Measurements from ENCODE around the gene FAM222A.

Gene FAM222A

DNA sequence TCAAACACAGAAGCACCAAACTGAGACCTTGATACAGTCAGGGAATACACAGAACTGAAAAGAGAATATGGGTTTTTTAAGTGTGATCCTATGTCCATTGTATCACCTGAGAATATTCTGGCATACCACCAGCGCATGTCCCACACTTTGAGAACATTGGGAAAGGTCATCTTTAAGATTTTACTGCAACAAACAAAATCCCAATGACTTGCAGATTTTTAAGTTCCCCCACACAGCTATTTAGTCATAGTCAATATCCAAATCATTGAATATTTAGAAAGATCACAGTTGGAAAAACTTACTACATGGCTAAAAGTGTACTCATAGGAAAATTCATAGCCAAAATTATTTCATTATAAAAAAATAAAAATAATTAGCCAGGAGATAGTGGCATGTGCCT, 65.1 kb downstream of the FAM222A start:
- no peak for DNase-seq

DNA sequence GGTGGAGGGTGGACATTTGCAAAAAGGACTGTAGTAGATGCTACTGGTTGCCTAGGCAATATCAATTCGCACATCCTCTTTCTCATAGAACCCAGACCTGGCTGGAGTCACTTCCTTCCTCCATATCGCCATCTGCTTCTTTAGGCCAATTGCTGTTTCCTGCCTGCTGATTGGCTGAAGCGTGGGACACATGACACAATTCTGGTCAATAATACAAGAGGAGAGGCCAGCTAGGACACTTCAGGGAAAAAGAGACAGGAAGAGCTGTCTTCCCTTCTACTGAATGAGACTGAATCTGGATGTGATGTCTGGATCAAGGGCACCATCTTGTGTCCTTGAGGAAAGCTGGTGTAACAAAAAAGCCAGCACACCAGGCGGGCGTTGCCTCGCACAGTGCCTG, 65.8 kb downstream of the FAM222A start:
- no peak for DNase-seq

- no peak for DNase-seq
These were observed 68.2 kb downstream of the FAM222A start for GRCh38 chr12:109781668-109782325.

DNA sequence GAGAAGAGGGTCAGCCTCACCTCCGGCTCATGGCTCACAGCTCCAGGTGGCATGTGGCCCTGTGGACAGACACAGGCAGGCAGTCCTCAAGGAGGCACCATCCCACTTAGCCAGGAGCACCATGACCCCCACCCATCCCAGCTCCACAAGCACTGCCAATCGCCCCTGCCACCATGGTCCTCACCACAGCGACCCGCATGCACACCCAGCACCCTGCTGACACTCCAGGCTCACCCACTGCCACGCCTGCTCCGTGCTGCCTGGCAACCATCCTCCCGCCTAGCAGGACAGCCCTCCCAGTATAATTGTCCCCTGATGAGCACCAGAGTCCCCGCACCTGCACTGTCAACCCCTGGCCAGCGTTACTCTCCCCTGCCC, 68.7 kb downstream of the FAM222A start:
- no peak for DNase-seq

- DNase-seq = no peak
These were observed 69.7 kb downstream of the FAM222A start for GRCh38 chr12:109783135-109783964.

DNA sequence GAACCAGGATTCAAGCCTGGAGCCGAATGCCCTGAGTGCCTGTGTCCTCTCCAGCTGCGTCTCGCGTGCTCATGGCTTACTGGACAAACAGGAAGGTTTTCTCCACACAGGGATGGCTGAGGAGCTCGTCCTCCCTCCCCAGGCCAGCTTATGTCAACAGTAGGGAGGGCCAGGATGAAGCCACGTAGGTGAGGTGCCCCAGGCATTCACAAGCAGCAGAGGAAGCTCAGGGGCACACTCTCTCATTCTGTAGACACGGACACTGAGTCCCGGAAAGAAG, 70.3 kb downstream of the FAM222A start:
- no peak for DNase-seq

- no peak for DNase-seq
These were observed 72.2 kb downstream of the FAM222A start for GRCh38 chr12:109785854-109786253.

DNA sequence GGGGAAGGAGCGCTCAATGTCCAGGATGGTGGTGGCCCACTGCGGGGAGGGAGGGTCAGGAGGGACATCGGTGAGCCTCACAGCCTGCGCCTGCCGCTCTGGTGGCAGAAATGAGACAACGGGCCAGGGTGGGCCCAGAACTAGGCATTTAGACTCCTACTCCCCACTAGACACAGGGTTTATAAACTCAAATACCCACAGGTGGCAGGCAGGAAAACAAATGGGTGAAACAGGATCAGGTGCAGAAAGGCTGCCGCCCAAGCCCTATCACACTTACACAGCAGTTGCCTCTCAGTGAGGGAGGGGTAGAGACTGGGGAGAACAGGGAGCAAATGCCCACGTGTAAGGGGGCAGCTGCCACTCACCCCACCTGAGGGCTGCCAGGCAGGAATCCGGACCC, 73.2 kb downstream of the FAM222A start:
- DNase-seq = no peak

- no peak for DNase-seq
These were observed 76.0 kb downstream of the FAM222A start for GRCh38 chr12:109789526-109790048.

- DNase-seq = no peak
These were observed 79.4 kb downstream of the FAM222A start for GRCh38 chr12:109792992-109793391.

DNA sequence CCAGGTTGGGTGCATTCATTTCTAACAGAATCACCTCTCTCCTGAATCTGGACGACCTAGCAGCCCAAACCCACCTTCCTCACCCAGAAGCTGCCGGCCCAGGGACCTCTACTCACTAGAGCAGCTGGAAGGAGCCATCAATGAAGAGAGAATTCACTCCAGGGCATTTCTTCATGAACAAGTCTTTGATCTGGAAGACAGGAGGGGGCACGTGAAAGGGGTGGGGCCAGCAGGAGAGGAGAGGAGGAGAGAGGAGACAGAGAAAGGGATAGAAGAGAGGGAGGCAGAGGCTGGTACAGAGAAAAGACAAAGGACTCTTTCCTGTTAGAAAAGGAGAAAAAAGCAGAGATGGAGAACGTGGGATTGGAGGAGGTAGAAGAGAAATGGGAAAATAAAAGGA, 79.8 kb downstream of the FAM222A start:
- no peak for DNase-seq

GRCh38 chr12:109793826-109794501, 80.3 kb downstream of the FAM222A start:
- no peak for DNase-seq

GRCh38 chr12:109795023-109795422, 81.4 kb downstream of the FAM222A start:
- DNase-seq = no peak

DNA sequence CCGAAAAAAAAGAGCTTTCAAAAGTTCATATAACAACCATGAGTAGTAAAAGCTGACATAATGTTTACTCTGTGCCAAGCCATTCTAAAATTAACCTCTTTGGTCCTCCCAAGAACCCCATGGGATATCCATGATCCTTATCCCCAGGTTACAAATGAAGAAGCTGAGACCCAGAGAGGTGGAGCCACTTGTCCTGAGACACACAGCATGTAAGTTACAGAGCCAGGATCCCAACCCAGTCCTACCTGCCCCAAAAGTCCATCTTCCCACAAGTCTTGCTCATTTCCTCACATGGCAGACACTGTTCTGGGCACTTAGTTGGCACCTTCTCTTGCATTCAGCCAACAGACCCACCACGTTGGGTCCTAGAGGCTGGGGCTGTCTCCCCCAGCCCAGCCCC, 82.4 kb downstream of the FAM222A start:
- DNase-seq = no peak

DNA sequence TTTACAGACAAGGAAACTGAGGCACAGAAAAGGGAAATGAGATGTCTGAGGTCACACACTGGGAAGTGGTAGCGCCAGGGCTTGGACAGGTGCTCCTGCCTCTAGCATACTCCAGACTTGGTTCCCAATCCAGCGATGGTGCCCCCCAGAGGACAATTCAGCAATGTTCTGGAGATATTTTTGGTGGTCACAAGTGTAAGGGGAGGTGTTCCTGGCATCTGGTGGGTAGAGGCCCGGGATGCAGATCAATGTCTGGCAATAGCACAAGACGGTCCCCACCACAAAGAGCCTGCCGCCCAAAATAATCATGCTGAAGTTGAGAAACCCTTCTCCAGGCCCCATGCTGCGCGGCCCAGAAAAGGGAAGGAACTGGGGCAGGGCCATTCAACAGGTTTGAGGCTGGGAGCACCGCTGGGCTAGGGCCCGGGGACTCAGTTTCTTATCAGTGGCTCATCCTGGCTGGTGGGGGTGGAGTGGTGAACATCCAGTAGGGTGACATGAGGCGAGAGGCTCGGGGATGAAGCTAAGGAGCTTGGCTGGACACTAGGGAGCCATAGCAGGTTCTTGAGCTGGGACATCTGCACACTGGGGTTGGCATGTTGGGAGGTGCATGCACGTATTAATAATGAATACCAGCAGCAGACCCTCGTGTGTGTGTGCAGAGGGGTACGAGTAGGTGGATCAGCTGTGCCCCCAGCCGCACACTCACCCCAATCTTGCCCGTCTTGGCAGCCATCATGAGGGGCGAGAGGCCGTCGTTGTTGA, 84.5 kb downstream of the FAM222A start:
- no peak for DNase-seq

GRCh38 chr12:109798691-109799090, 85.1 kb downstream of the FAM222A start:
- DNase-seq = no peak

GRCh38 chr12:109800536-109800935, 86.9 kb downstream of the FAM222A start:
- no peak for DNase-seq

DNA sequence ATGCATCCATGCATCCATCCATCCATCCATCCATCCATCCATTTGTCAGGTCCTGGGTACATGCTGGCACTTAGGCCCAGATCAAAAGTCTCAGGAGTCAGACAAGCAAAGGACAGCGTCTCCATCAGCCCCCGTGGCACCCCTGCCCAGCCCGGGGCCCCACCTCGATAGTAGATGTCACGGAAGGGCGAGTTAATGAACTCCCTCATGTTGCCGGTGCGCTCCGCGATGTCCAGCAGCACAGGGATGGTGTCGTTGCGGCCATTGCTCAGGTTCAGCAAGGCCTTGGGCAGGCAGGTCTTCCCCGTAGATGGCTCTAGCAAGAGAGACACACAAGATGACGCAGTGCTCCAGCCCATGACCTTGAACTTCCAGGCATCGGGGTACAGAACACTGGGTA, 89.2 kb downstream of the FAM222A start:
- DNase-seq = no peak

DNA sequence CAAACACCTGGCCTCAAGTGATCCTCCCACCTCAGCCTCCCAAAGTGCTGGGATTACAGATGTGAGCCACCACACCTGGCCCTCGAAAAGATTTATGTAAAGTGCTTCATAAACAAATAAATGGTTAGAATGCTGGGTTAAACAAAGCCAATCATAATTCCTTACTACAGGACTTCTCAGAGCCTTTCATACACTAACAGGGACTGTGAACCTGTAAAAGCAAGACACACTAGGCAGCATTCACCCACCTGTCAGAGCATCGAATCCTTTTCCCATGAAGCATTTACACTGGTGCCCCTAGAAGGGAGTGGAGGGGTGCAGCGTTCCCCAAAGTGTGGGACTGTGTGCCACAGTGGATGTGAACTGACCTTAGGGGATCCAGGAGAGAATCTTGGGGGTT, 90.1 kb downstream of the FAM222A start:
- DNase-seq = no peak

DNA sequence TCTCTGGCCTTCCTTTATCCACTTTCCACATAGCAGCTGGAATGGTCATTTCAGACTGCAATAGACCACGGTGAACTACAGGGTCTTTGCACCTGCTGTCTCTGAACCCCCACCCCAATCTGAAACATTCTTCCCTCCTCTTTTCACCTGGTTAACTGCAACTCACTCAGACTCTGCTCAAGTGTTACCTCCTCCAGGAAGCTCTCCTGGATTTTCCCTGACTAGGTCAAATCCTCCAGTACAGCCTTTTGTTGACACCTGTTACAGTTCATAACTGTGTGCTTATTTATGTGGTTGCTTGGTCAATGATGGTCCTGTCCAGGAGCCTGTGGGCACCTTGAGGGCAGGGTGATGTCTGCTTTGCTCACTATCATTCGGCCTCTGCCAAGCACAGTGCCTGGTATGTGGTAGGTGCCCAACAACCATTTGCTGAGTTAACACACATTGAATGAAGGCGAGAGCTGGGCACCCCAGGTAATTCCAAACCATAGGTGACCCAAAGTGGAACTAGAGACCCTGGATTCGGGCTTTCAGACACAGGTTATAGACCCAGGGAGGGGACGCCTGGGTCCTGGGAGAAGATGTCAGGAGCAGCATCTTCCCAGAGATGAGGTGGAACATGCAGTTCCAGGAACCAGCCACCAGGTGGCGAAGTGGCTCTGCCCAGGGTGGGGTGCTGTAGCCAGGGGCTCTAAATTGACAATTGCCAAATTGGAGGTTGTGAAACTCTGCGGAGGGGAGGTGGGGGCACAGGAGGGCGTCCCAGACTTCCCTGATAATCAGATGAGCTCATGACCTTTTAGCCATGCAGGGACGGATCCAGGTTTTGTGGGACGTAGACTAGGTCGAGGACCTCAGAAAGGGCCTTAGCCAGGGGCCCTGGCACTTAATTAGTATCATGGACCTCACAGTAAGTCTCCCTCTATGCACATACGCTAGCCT, 91.5 kb downstream of the FAM222A start:
- peak; percentile 78 for DNase-seq

DNA sequence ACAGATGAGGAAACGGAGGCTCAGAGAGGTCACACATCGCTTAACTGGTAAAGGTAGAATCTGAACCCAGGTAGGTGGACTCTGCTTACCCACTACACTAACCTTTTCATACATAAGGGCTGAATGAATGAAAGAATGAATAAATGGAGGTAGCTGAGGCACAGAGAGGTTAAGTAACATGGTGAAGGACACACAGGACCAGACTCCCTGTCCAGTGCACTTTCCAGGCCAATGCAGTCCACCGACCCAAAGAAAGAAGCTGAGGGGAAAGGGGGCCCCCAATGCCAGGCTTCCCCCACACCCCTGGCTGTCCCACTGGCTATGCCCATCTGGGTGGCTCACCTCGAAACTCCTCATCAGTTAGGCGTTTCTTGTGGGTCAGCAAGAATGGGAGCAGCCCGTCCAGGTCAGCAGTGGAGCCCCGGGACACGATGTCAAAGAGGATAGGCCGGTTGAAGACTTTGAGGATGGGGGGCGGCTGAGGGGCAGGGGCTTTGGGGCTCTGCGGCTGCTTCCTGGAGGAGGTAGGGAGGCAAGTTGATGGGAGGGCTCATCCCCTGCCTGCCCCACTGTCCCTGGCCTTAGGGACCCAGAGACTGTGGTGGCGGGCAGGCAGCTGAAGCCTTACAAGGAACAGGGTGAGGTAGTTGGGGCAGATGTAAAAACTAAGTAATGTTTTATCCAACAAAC, 94.5 kb downstream of the FAM222A start:
- no peak for DNase-seq

Measured in activated T-cell treated with anti-CD3 and anti-CD28 coated beads, Interleukin-2, amount 50 U/mL, for 1 hour (primary cell).